Mammary epithelial cell (primary cell): Measurements from ENCODE around the gene ZCCHC8.

Experiments used
- CTCF ChIP-seq, 2 donors: IDR thresholded peaks in 1 of 2; conservative IDR thresholded peaks in 1 of 2; 2 replicates each; pipeline ENCODE4 v1.5.1; 2011 to 2012; ENCODE audit warnings: inconsistent platforms in 2 of 2, low read length in 2 of 2, mild to moderate bottlenecking in 2 of 2, control low read depth in 1 of 2, low read depth in 1 of 2; ENCODE audit not compliant: insufficient read depth in 1 of 2; ENCODE audit errors: extremely low read depth in 1 of 2
- EZH2 ChIP-seq: IDR thresholded peaks from 2 replicates; pipeline ENCODE4 v1.6.1; 2012; ENCODE audit warnings: low read length, inconsistent platforms, borderline replicate concordance

DNA sequence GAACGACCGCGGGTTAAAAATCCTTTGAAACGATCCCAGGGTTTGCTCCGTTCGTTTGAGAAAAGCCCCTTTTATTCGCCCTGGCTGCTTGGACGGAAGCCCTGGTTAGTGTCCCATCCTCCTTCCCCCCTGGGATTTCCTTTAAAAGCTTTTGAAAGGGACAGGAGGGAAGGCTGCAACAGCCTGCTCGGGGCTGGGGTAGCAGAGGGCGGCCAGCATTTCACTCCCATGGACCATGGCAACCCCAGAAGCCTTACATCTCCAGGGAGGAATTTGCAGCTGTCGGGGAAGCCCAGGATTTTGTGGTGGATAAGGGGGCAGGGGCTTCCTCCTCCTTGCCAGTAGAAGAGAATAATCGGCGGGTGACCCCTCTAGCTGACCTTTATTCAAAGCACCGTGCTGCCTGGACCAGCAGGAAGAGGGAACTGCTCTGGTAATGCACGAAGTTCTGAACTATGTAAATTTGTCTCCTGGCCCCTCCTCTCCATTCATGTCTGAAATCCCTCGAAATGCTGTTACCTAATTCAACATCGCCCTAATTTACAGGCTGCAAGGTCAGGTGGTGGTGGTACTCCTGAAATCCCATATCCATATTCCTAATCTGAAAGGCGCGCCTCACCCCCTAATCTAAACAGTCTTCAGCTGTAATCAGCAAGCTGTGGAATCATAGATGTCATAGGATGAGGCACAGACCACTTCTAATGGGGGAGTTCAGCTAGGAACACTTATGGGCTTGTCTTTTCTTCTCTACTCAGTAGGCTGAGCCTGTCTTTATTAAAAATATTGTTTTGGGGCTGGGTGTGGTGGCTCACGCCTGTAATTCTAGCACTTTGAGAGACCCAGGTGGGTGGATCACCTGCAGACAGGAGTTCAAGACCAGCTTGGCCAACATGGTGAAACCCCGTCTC, 77.2 kb downstream of the ZCCHC8 start:
- TF ChIP-seq CTCF (conservative IDR thresholded peaks at IDR 0.05 in 1 of 2, IDR thresholded peaks at IDR 0.05 in 1 of 2; ENCODE audit: extremely low read depth in 1 of 2, insufficient read depth in 1 of 2, low read depth in 1 of 2, low read length in 2 of 2) (no peak), EZH2 (no peak)
